Ovary (tissue), 3 donors: ENCODE data around the gene SFXN1.

Source experiments
- POLR2A ChIP-seq: fragments of 450-650 bp; IDR thresholded peaks from one replicate; pipeline ENCODE4 v1.6.1; 2017; ENCODE audit warnings: antibody characterized with exemption, mild to moderate bottlenecking, moderate library complexity
- TF ChIP-seq, protein P1 (sequence below), 3 donors: fragments of 450-650 bp in 2 of 3; fragments of 200-600 bp in 1 of 3; IDR thresholded peaks; one replicate each; pipeline versions ENCODE4 v1.5.1 to v1.8.0; 2016 to 2022; ENCODE audit warnings: antibody characterized with exemption in 3 of 3, mild to moderate bottlenecking in 1 of 3
- donor health status: DM: no; HTN: no; CAD: no.

DNA sequence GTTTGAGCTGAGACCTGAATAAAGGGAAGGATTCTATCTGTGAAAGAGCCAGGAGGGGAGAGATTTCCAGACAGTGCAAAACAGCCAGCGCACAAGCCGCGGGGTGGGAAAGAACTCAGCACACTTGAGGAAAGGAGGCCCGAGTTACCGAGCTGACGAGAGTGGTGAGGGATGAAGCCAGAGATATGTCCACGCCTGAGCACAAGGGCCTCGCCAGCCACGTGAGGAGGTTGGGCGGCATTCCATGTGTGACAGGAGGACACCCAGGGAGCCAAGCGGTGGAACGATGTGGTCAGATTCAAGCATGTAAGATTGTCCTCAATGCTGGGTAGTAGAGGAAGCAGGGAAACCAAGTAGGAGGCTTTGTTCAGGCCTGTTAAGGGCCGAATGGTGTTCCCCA lies 17.0 kb upstream of the SFXN1 start:
- TF ChIP-seq, protein P1, sequence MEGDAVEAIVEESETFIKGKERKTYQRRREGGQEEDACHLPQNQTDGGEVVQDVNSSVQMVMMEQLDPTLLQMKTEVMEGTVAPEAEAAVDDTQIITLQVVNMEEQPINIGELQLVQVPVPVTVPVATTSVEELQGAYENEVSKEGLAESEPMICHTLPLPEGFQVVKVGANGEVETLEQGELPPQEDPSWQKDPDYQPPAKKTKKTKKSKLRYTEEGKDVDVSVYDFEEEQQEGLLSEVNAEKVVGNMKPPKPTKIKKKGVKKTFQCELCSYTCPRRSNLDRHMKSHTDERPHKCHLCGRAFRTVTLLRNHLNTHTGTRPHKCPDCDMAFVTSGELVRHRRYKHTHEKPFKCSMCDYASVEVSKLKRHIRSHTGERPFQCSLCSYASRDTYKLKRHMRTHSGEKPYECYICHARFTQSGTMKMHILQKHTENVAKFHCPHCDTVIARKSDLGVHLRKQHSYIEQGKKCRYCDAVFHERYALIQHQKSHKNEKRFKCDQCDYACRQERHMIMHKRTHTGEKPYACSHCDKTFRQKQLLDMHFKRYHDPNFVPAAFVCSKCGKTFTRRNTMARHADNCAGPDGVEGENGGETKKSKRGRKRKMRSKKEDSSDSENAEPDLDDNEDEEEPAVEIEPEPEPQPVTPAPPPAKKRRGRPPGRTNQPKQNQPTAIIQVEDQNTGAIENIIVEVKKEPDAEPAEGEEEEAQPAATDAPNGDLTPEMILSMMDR (IDR thresholded peaks at IDR 0.05) = no peak
- no peak for TF ChIP-seq POLR2A
